IMR-90 (cell line): ENCODE results near the gene RAB14. TPM values are rescaled to one million over a fixed set of nuclear protein-coding genes. Genes with fewer than 3 reads are reported as not detected.

Experiments used
- ATAC-seq: fragments of 200-7000 bp; cut with Tn5 transposase; 2 replicates; pipeline ENCODE4 v1.9.1; 2020; ENCODE audit warnings: low read depth, mild to moderate bottlenecking, moderate library complexity
- BruUV-seq: library from RNA; stranded (reverse); fragments of 400-500 nt; replicated peaks from 2 replicates; lab custom pipeline; 2021; lab: Mats Ljungman, UMichigan
- CTCF ChIA-PET: fragments of 300-600 bp; formaldehyde crosslinking; extraction: SDS; loops from one replicate; lab custom pipeline; 2021; ENCODE audit warnings: antibody characterized with exemption; lab: Yijun Ruan, JAX
- POLR2A ChIA-PET: fragments of 300-600 bp; sonication (Branson Sonifier 250); formaldehyde crosslinking; loops from one replicate; lab custom pipeline; 2022; ENCODE audit warnings: antibody characterized with exemption; ENCODE audit not compliant: unreplicated experiment; lab: Charles Lee
- DNase-seq: peaks from one replicate; pipeline ENCODE4 v3.0.0; 2013
- H2AFZ ChIP-seq: replicated peaks from 2 replicates; pipeline ENCODE3; 2013; ENCODE audit warnings: low read length, mild to moderate bottlenecking; ENCODE audit not compliant: poor library complexity
- H2AK5ac ChIP-seq: 2 replicates; pipeline ENCODE4 v1.6.1; 2013; ENCODE audit warnings: low read depth, low read length, inconsistent platforms
- H2AK9ac ChIP-seq: replicated peaks from 2 replicates; pipeline ENCODE3; 2013; ENCODE audit warnings: mild to moderate bottlenecking, low read depth, low read length, moderate library complexity; ENCODE audit not compliant: poor library complexity
- H2BK120ac ChIP-seq: 2 replicates; pipeline ENCODE4 v1.6.1; 2013; ENCODE audit warnings: low read depth, low read length, inconsistent platforms
- H2BK15ac ChIP-seq: 3 replicates; pipeline ENCODE4 v1.6.1; 2013; ENCODE audit warnings: low read depth, low read length, inconsistent platforms
- H2BK20ac ChIP-seq: 2 replicates; pipeline ENCODE4 v1.6.1; 2013; ENCODE audit warnings: low read depth, mild to moderate bottlenecking, inconsistent platforms, low read length, moderate library complexity
- H2BK5ac ChIP-seq: 2 replicates; pipeline ENCODE4 v1.6.1; 2013; ENCODE audit warnings: mild to moderate bottlenecking, low read depth, low read length, inconsistent platforms; ENCODE audit not compliant: poor library complexity, severe bottlenecking
- H3K14ac ChIP-seq: replicated peaks from 2 replicates; pipeline ENCODE4 v1.6.1; 2013; ENCODE audit warnings: low read depth, low read length, inconsistent platforms
- H3K18ac ChIP-seq: 2 replicates; pipeline ENCODE4 v1.6.1; 2013; ENCODE audit warnings: low read depth, low read length, control low read depth
- H3K23ac ChIP-seq: 2 replicates; pipeline ENCODE4 v1.6.1; 2013; ENCODE audit warnings: low read depth, low read length, inconsistent platforms
- H3K27ac ChIP-seq: 2 replicates; pipeline ENCODE4 v1.5.1; 2013; ENCODE audit warnings: mild to moderate bottlenecking, control low read depth, low read length; ENCODE audit not compliant: insufficient read depth
- H3K27me3 ChIP-seq: 2 replicates; pipeline ENCODE4 v1.6.1; 2013; ENCODE audit warnings: low read length; ENCODE audit not compliant: control insufficient read depth, insufficient read depth
- H3K36me3 ChIP-seq: 2 replicates; pipeline ENCODE4 v1.6.1; 2013; ENCODE audit warnings: low read length, mixed read lengths; ENCODE audit not compliant: control insufficient read depth, insufficient read depth
- H3K4ac ChIP-seq: 2 replicates; pipeline ENCODE4 v1.6.1; 2013; ENCODE audit warnings: low read depth, low read length, inconsistent platforms
- H3K4me1 ChIP-seq: 2 replicates; pipeline ENCODE4 v1.6.1; 2013; ENCODE audit warnings: low read length, mixed read lengths; ENCODE audit not compliant: control insufficient read depth, insufficient read depth
- H3K4me2 ChIP-seq: 2 replicates; pipeline ENCODE4 v1.6.1; 2013; ENCODE audit warnings: low read depth, mild to moderate bottlenecking, control low read depth, low read length, moderate library complexity
- H3K4me3 ChIP-seq: 2 replicates; pipeline ENCODE4 v1.5.1; 2013; ENCODE audit warnings: low read depth, mild to moderate bottlenecking, control low read depth, low read length, moderate library complexity; ENCODE audit not compliant: insufficient read depth
- H3K56ac ChIP-seq: 2 replicates; pipeline ENCODE4 v1.6.1; 2013; ENCODE audit warnings: low read length, inconsistent platforms; ENCODE audit not compliant: insufficient read depth; ENCODE audit errors: extremely low read depth
- H3K79me1 ChIP-seq, 2 experiments: 2 replicates each; pipeline ENCODE4 v1.6.1; 2013; ENCODE audit warnings: low read length in 2 of 2, inconsistent platforms in 1 of 2, low read depth in 1 of 2
- H3K9ac ChIP-seq: 2 replicates; pipeline ENCODE4 v1.6.1; 2013; ENCODE audit warnings: low read depth, low read length, control low read depth
- H3K9me1 ChIP-seq: 2 replicates; pipeline ENCODE4 v1.6.1; 2013; ENCODE audit warnings: low read length, inconsistent platforms; ENCODE audit not compliant: insufficient read depth
- H3K9me3 ChIP-seq: 2 replicates; pipeline ENCODE4 v1.6.1; 2013; ENCODE audit warnings: low read length; ENCODE audit not compliant: control insufficient read depth, insufficient read depth
- H4K20me1 ChIP-seq: 2 replicates; pipeline ENCODE4 v1.6.1; 2013; ENCODE audit warnings: low read length, inconsistent platforms; ENCODE audit not compliant: insufficient read depth
- H4K5ac ChIP-seq: 2 replicates; pipeline ENCODE4 v1.6.1; 2013; ENCODE audit warnings: mild to moderate bottlenecking, low read depth, low read length, control low read depth
- H4K8ac ChIP-seq, 2 experiments: 2 replicates each; pipeline ENCODE4 v1.6.1; 2013; ENCODE audit warnings: low read depth in 2 of 2, low read length in 2 of 2, control low read depth in 1 of 2, inconsistent platforms in 1 of 2
- H4K91ac ChIP-seq: 2 replicates; pipeline ENCODE4 v1.6.1; 2013; ENCODE audit warnings: low read depth, low read length, inconsistent platforms; ENCODE audit not compliant: insufficient read depth
- MXI1 ChIP-seq: IDR thresholded peaks from 2 replicates; pipeline ENCODE4 v1.6.1; 2012; ENCODE audit warnings: low read depth, mild to moderate bottlenecking, low read length, moderate library complexity, borderline replicate concordance
- WGBS, 2 experiments: methylation state at CpG; one replicate each; pipeline versions ENCODE4 v1.1.5 to v1.1.7; 2013; ENCODE audit warnings: missing lambda C conversion rate in 2 of 2; ENCODE audit not compliant: insufficient read length in 1 of 2; ENCODE audit errors: extremely low coverage in 2 of 2; 5-methylcytosine and 5-hydroxymethylcytosine counted together
- dilution Hi-C: fragments of 300-500 bp; cut with HindIII; formaldehyde crosslinking; loops from one replicate; pipeline ENCODE4 v1.14.3; 2018; ENCODE audit warnings: low sequenced_read_pairs; ENCODE audit not compliant: unreplicated experiment
- in situ Hi-C: fragments of 300-500 bp; cut with MboI; formaldehyde crosslinking; loops from 3 replicates; pipeline ENCODE4 v1.14.3; 2019; ENCODE audit warnings: low sequenced_read_pairs, inconsistent platforms, mixed read lengths
- intact Hi-C: fragments of 100-400 bp; cut with micrococcal nuclease; formaldehyde crosslinking; loops from 2 replicates; pipeline ENCODE4 v1.10.0; 2022
- polyA plus RNA-seq, 3 experiments: library from polyadenylated mRNA; depleted of rRNA; stranded (reverse); fragments of >200 nt; gene quantifications; 2 replicates each; pipeline ENCODE4 v1.2.3, GENCODE V29; 2012; ENCODE audit warnings: low replicate concordance in 1 of 3
- total RNA-seq: library from RNA; depleted of rRNA; stranded (reverse); fragments of >200 nt; gene quantifications from 2 replicates; pipeline ENCODE4 v1.2.3, GENCODE V29; 2012

The RAB14 gene
- total and polyA plus RNA-seq, 2 of the 4 experiments (the other 2 are of a cell fraction), result 20.1 to 29.3 TPM

DNA sequence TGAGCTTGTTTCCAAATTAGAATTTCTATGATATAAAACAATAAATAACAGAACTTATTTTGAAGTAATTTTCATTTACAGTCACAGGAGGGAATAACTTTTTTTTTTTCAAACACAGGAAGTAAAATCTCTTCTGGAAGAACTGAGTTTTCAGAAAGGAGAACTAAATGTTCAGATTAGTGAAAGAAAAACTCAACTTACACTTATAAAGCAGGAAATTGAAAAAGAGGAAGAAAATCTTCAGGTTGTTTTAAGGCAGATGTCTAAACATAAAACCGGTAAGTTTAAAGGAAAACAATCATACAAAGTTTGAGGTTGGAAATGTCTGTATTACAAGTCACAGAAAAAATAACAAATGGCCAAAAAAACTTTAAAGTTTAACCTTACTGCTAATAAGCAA lies 41.6 kb downstream of the RAB14 start:
- dilution Hi-C loops (no loop called here), in situ Hi-C loops (no loop called here), intact Hi-C loops (no loop called here)
- Histone ChIP-seq H3K27me3 (no peaks in the 10 kb centered on the region), H2AK5ac (no peak overlapping the region), H2BK20ac (no peak overlapping the region), H3K23ac (no peak overlapping the region), H3K14ac (no peak overlapping the region), H4K5ac (no peak overlapping the region), H3K9me3 (no peaks in the 10 kb centered on the region), H2BK120ac (no peak overlapping the region), H4K8ac (no peak overlapping the region), H3K4me3 (no peak overlapping the region), H3K56ac (no peak overlapping the region), H2AK9ac (no peak overlapping the region), H3K79me1 (no peaks in the 10 kb centered on the region), H3K18ac (no peak overlapping the region), H2BK15ac (no peak overlapping the region), H2AFZ (no peak overlapping the region), H3K4me2 (no peak overlapping the region), H2BK5ac (no peak overlapping the region), H3K27ac (no peak overlapping the region), H4K91ac (no peak overlapping the region), H3K36me3 (peaks cover 3% of the 10 kb centered on the region), H3K4ac (no peak overlapping the region), H4K20me1 (no peaks in the 10 kb centered on the region; the same call in 1 of the 2 replicates), H3K4me1 (no peaks in the 10 kb centered on the region; the same call in 1 of the 2 replicates), H3K9ac (no peak overlapping the region), H3K9me1 (no peaks in the 10 kb centered on the region)
- POLR2A ChIA-PET, result no interaction called here
- TF ChIP-seq MXI1, result no peak
- ATAC-seq (no peak), DNase-seq (no peak)
- WGBS, 2 experiments, result no CpG with 5 or more reads among the region's 1 CpG
- CTCF ChIA-PET, result interaction anchor here (0.7 kb wide), 1 partner anchor 10 kb away, joined by 4 read pairs; no protein-coding TSS in a partner anchor
- BruUV-seq, result no TSS peak
